Activated CD8-positive, alpha-beta memory T cell treated with anti-CD3 and anti-CD28 coated beads, Interleukin-2, amount 10 ng/mL, durations not matched to agents 7 days and 5 days (primary cell): ENCODE data around the gene SCT. TPM values are rescaled to one million over a fixed set of nuclear protein-coding genes. Genes with fewer than 3 reads are reported as not detected.
"Not testable (repeated sequence)": the region's sequence is repeated elsewhere in the genome, so short reads cannot be mapped to it uniquely, and the experiment has no call there.

ENCODE experiments used
- ATAC-seq: fragments of 150-1000 bp; cut with Tn5 transposase; one replicate; pipeline ENCODE4 v1.10.0; 2021; ENCODE audit warnings: moderate library complexity
- CTCF ChIA-PET: fragments of 350-600 bp; sonication (Branson Sonifier 250); formaldehyde crosslinking; loops from one replicate; lab custom pipeline; 2021; ENCODE audit warnings: antibody characterized with exemption; lab: Charles Lee
- DNase-seq: peaks from one replicate; pipeline ENCODE4 v3.0.0-alpha.2; 2020
- H3K27ac Mint-ChIP-seq: one replicate; pipeline ENCODE4 v1.8.0; 2021; ENCODE audit warnings: mild to moderate bottlenecking, mixed read lengths
- H3K27me3 Mint-ChIP-seq: one replicate; pipeline ENCODE4 v1.8.0; 2021; ENCODE audit warnings: mixed read lengths
- H3K36me3 Mint-ChIP-seq: one replicate; pipeline ENCODE4 v1.8.0; 2021; ENCODE audit warnings: mild to moderate bottlenecking, mixed read lengths
- H3K4me1 Mint-ChIP-seq: one replicate; pipeline ENCODE4 v1.8.0; 2021; ENCODE audit warnings: mixed read lengths
- H3K4me3 Mint-ChIP-seq: one replicate; pipeline ENCODE4 v1.8.0; 2021; ENCODE audit warnings: mild to moderate bottlenecking, moderate library complexity, mixed read lengths
- H3K9me3 Mint-ChIP-seq: one replicate; pipeline ENCODE4 v1.8.0; 2022; ENCODE audit warnings: low read depth, mixed read lengths
- total RNA-seq, 2 experiments: library from RNA; stranded (reverse); gene quantifications; one replicate each; pipeline ENCODE4 v1.2.3, GENCODE V29; 2021

SCT gene
- total RNA-seq, 2 experiments from 2014 or later: not detected

DNA sequence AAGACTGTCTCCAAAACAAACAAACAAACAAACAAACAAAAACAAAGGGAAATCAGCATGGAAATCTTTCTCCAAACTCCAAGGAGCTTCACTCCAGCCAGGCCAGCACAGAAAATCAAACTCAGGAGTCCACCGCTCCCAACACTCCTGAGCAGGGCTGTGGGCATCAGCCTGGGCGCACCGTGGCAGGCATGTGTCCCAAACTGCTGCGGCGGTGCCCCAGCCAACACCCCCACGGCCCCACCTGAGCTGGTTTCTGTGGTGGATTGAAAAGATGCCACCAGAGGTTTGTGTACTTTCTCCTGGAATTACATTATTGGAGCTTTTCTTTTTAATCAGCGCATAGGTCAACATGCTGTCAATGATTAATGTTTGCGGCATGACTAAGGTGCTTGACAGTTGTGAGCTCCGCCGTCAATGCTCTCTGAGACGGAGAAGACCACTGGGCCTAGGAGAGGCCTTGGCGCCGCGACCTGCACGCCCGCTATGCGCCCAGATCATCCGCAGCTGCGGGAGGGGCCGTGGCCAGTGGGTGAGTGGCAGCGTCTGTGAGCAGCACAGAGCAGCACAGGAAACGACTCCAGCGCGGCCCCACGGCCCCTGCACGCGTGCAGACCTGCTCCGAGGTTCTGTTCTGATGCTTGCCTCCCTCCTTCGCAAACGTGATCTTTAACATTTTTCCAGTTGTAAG, 28.2 kb upstream of the SCT start:
- H3K4me1 Mint-ChIP-seq: no peaks in the 10 kb centered on the region
- no peaks in the 10 kb centered on the region for H3K27me3 Mint-ChIP-seq
- no peaks in the 10 kb centered on the region for H3K36me3 Mint-ChIP-seq
- no peak overlapping the region for H3K4me3 Mint-ChIP-seq
- DNase-seq: no peak
- no peak overlapping the region for H3K27ac Mint-ChIP-seq
- no peaks in the 10 kb centered on the region for H3K9me3 Mint-ChIP-seq
- CTCF ChIA-PET: interaction anchor here (1.1 to 1.2 kb wide), 2 partner anchors 36 to 71 kb away, joined by 3 read pairs; no protein-coding TSS in a partner anchor
- no peak for ATAC-seq

DNA sequence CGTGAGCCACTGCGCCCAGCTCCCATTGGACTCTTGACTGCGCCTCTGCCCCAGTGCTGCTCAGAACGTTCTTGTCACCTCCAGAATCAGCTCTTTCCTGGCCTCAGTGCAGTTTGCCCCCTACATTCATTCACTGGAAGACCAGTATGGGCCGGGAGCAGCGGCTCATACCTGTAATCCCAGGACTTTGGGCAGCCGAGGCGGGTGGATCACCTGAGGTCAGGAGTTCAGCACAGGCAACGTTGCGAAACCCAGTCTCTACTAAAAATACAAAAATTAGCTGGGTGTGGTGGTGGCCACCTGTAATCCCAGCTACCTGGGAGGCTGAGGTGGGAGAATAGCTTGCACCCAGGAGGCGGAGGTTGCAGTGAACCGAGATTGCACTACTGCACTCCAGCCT, 27.5 kb upstream of the SCT start:
- not testable (repeated sequence) for H3K27me3 Mint-ChIP-seq, H3K27ac Mint-ChIP-seq, H3K4me1 Mint-ChIP-seq, H3K9me3 Mint-ChIP-seq, ATAC-seq, H3K36me3 Mint-ChIP-seq, H3K4me3 Mint-ChIP-seq, DNase-seq
- CTCF ChIA-PET: interaction anchor here (1.1 kb wide), 1 partner anchor 72 kb away, joined by 3 read pairs; no protein-coding TSS in a partner anchor

- Mint-ChIP-seq H3K9me3 (no peaks in the 10 kb centered on the region), H3K27me3 (no peaks in the 10 kb centered on the region), H3K4me3 (no peak overlapping the region), H3K36me3 (no peaks in the 10 kb centered on the region), H3K4me1 (no peaks in the 10 kb centered on the region), H3K27ac (no peak overlapping the region)
- CTCF ChIA-PET: no interaction called here
- ATAC-seq: no peak
- DNase-seq: no peak
These were observed 26.9 kb upstream of the SCT start for GRCh38 chr11:653837-654236.

DNA sequence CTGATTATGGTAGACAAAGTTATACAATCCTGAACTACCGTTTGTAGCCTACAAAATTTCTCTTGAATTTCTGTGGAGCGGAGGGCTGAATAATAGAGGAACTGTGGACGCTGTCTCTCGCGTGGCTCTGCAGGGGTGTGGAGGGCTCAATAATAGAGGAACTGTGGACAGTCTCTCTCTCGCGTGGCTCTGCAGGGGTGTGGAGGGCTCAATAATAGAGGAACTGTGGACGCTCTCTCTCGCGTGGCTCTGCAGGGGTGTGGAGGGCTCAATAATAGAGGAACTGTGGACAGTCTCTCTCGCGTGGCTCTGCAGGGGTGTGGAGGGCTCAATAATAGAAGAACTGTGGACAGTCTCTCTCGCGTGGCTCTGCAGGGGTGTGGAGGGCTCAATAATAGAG, 26.2 kb upstream of the SCT start:
- not testable (repeated sequence) for H3K9me3 Mint-ChIP-seq, H3K36me3 Mint-ChIP-seq, ATAC-seq, H3K27ac Mint-ChIP-seq, DNase-seq, H3K4me1 Mint-ChIP-seq, H3K27me3 Mint-ChIP-seq, H3K4me3 Mint-ChIP-seq
- CTCF ChIA-PET: interaction anchor here (0.7 kb wide), 1 partner anchor 69 kb away, joined by 3 read pairs; no protein-coding TSS in a partner anchor

- Mint-ChIP-seq H3K9me3 (no peaks in the 10 kb centered on the region), H3K4me3 (no peak overlapping the region), H3K27me3 (no peaks in the 10 kb centered on the region), H3K4me1 (no peaks in the 10 kb centered on the region), H3K27ac (no peak overlapping the region), H3K36me3 (peaks cover 2% of the 10 kb centered on the region)
- DNase-seq: no peak
- ATAC-seq: no peak
- CTCF ChIA-PET: no interaction called here
These were observed 23.5 kb upstream of the SCT start for GRCh38 chr11:650482-650881.

DNA sequence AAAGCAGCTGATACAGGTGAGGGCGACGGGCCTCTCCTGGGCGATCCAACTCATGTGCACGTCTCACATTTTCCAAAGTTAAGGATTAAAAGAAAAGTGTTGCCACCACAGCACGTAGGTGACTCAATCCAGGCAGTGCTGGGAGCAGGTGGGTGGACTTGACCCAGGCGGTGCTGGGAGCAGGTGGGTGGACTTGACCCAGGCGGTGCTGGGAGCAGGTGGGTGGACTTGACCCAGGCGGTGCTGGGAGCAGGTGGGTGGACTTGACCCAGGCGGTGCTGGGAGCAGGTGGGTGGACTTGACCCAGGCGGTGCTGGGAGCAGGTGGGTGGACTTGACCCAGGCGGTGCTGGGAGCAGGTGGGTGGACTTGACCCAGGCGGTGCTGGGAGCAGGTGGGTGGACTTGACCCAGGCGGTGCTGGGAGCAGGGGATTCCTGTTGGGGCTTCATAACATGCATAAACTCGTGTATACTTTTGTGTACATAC, 20.7 kb upstream of the SCT start:
- H3K4me3 Mint-ChIP-seq, H3K4me1 Mint-ChIP-seq, CTCF ChIA-PET, DNase-seq, H3K27me3 Mint-ChIP-seq, ATAC-seq, H3K36me3 Mint-ChIP-seq, H3K9me3 Mint-ChIP-seq, H3K27ac Mint-ChIP-seq: not testable (repeated sequence)

DNA sequence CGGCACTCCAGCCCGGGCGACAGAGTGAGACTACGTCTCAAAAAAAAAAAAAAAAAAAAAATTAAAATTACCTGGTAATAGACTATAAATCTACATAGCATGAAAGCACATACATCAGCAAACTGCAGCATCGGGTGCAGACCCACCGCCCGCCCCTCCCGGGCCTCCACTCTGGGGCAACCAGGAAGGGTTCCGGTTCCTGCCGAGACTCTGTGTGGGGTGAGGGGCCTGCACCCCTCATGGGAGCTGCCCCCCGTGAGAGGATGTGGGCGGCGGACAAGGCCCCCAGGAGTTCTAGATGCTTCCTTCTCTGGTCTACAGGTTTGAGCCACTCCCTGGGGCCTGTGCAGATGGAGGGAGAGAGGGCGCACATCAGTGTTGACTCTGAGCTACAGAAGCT, 19.2 kb upstream of the SCT start:
- H3K4me3 Mint-ChIP-seq: no peak overlapping the region
- no peaks in the 10 kb centered on the region for H3K27me3 Mint-ChIP-seq
- H3K9me3 Mint-ChIP-seq: no peaks in the 10 kb centered on the region
- no peak overlapping the region for H3K27ac Mint-ChIP-seq
- ATAC-seq (no peak), DNase-seq (no peak)
- peaks cover 2% of the 10 kb centered on the region for H3K36me3 Mint-ChIP-seq
- no peaks in the 10 kb centered on the region for H3K4me1 Mint-ChIP-seq
- CTCF ChIA-PET: interaction anchor here (0.9 to 1.0 kb wide), 2 partner anchors 77 to 92 kb away, joined by 3 read pairs; no protein-coding TSS in a partner anchor

- H3K27me3 Mint-ChIP-seq: peaks cover under 1% of the 10 kb centered on the region
- ATAC-seq (no peak), DNase-seq (no peak)
- no peaks in the 10 kb centered on the region for H3K4me1 Mint-ChIP-seq
- H3K27ac Mint-ChIP-seq: no peak overlapping the region
- no peaks in the 10 kb centered on the region for H3K9me3 Mint-ChIP-seq
- peaks cover 2% of the 10 kb centered on the region for H3K36me3 Mint-ChIP-seq
- H3K4me3 Mint-ChIP-seq: no peak overlapping the region
- CTCF ChIA-PET: no interaction called here
These were observed 18.6 kb upstream of the SCT start for GRCh38 chr11:645536-645935.

DNA sequence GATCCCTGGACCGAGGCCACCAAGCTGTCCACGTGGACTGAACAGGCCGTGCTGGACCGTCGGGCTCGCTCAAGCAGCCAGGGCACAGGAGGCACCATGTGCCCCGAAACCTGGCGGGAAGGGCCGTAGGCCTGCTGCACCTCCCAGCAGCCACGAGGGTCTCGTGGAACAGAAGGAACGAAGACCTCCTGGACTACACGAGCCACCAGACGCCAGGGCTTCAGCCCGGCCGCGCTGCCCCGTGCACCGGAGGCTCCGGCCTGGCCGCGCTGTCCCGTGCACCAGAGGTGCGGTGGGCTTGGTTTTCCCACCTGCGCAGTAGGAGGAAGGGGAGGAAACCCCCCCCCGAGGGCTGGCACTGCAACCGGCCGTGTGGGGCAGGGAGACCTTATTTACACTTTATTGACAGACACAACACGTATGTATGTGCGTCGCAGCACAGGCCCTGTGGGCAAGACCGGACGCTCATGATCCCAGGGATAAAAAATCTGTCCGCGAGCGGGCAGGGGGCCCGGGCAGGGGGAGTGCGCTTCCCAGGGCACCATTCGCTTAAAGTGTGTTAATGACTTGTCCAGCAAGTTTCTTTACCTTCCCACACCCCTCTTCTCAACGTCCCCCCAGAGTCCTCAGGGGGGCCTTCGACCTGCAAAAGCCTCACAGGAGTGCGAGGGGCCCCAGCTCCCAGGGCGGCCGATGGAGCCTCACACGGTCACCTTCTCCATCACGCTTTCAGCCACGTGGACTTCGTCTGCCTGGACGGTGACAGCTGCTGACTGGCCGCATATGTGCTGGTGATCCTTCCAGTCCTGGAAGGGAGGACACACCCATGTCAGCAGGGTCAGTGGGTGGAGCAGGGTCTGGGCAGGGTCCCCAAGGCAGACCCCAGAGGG, 17.1 kb upstream of the SCT start:
- Mint-ChIP-seq H3K9me3 (no peaks in the 10 kb centered on the region), H3K36me3 (peaks cover 2% of the 10 kb centered on the region), H3K27ac (no peak overlapping the region), H3K4me3 (no peak overlapping the region), H3K27me3 (peaks cover 5% of the 10 kb centered on the region), H3K4me1 (peaks cover 2% of the 10 kb centered on the region)
- ATAC-seq (no peak), DNase-seq (no peak)
- CTCF ChIA-PET: no interaction called here

DNA sequence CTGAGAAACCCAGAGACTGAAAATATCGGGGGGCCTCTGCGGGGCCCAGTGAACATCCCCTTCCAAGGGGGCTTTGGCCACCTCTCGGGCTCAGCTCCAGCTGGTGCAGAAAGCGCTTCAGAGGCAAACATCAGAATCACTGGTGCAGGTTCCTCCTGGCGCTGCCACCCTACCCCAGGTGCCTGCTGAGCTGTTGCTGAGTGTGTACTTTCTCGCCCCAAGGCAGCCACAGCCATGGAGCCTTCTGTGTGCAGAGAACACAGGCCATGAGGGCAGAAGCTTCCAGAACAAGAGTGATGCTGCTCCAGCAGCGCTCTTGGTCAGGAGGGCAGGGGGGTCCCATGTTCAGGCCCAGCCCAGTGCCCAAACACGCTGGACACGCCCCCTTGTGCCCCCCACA, 16.4 kb upstream of the SCT start:
- H3K27ac Mint-ChIP-seq: no peak overlapping the region
- CTCF ChIA-PET: no interaction called here
- H3K27me3 Mint-ChIP-seq: peaks cover 12% of the 10 kb centered on the region
- no peaks in the 10 kb centered on the region for H3K9me3 Mint-ChIP-seq
- ATAC-seq: no peak
- H3K36me3 Mint-ChIP-seq: peaks cover 2% of the 10 kb centered on the region
- no peak for DNase-seq
- H3K4me3 Mint-ChIP-seq: no peak overlapping the region
- peaks cover 2% of the 10 kb centered on the region for H3K4me1 Mint-ChIP-seq

- DNase-seq (no peak), ATAC-seq (no peak)
- H3K36me3 Mint-ChIP-seq: no peaks in the 10 kb centered on the region
- H3K27ac Mint-ChIP-seq: no peak overlapping the region
- CTCF ChIA-PET: interaction anchor here (1.0 kb wide), 1 partner anchor 24 kb away, joined by 3 read pairs; no protein-coding TSS in a partner anchor
- peaks cover 7% of the 10 kb centered on the region for H3K4me1 Mint-ChIP-seq
- H3K9me3 Mint-ChIP-seq: no peaks in the 10 kb centered on the region
- peaks cover 23% of the 10 kb centered on the region for H3K27me3 Mint-ChIP-seq
- no peak overlapping the region for H3K4me3 Mint-ChIP-seq
These were observed 14.9 kb upstream of the SCT start for GRCh38 chr11:641806-642370.

DNA sequence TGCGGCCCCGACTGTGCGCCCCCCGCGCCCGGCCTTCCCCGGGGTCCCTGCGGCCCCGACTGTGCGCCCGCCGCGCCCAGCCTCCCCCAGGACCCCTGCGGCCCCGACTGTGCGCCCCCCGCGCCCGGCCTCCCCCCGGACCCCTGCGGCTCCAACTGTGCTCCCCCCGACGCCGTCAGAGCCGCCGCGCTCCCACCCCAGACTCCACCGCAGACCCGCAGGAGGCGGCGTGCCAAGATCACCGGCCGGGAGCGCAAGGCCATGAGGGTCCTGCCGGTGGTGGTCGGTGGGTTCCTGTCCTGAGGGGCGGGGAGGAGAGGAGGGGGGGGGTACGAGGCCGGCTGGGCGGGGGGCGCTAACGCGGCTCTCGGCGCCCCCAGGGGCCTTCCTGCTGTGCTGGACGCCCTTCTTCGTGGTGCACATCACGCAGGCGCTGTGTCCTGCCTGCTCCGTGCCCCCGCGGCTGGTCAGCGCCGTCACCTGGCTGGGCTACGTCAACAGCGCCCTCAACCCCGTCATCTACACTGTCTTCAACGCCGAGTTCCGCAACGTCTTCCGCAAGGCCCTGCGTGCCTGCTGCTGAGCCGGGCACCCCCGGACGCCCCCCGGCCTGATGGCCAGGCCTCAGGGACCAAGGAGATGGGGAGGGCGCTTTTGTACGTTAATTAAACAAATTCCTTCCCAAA, 13.2 kb upstream of the SCT start:
- CTCF ChIA-PET: interaction anchor here (0.8 kb wide), 1 partner anchor 82 kb away, joined by 3 read pairs; no protein-coding TSS in a partner anchor
- no peak for ATAC-seq

More for the DNA sequence above, 13.2 kb upstream of the SCT start:
- no peaks in the 10 kb centered on the region for H3K36me3 Mint-ChIP-seq
- peaks cover 9% of the 10 kb centered on the region for H3K4me1 Mint-ChIP-seq
- H3K9me3 Mint-ChIP-seq: no peaks in the 10 kb centered on the region
- no peak overlapping the region for H3K4me3 Mint-ChIP-seq
- peaks cover 32% of the 10 kb centered on the region for H3K27me3 Mint-ChIP-seq
- H3K27ac Mint-ChIP-seq: no peak overlapping the region
- DNase-seq: no peak
